Urothelium cell line (cell line): ENCODE measurements around the gene CMAS.
"Not testable (repeated sequence)": the region's sequence is repeated elsewhere in the genome, so short reads cannot be mapped to it uniquely, and the experiment has no call there.

Source experiments
- DNase-seq: peaks from one replicate; pipeline ENCODE4 v3.0.0; 2011; ENCODE audit warnings: low spot score, mixed read lengths
- FAIRE-seq: peaks from 2 replicates; lab custom pipeline; 2011; peaks lifted over from hg19 to GRCh38; lab: Jason Lieb, UNC

The CMAS gene

GRCh38 chr12:22046968-22047390 lies 961 bp downstream of the CMAS start:
- FAIRE-seq: no peak
- DNase-seq: no peak

GRCh38 chr12:22047494-22047893 lies 1.5 kb downstream of the CMAS start:
- no peak for FAIRE-seq
- DNase-seq: no peak

GRCh38 chr12:22048351-22049041 lies 2.5 kb downstream of the CMAS start:
- DNase-seq (no peak), FAIRE-seq (no peak)

- FAIRE-seq: no peak
- DNase-seq: no peak
Measured at GRCh38 chr12:22050078-22050477, 4.1 kb downstream of the CMAS start.

GRCh38 chr12:22051114-22051698 lies 5.2 kb downstream of the CMAS start:
- FAIRE-seq (no peak), DNase-seq (no peak)

GRCh38 chr12:22052994-22053393 lies 7.0 kb downstream of the CMAS start:
- FAIRE-seq, DNase-seq: not testable (repeated sequence)

GRCh38 chr12:22054155-22054554 lies 8.1 kb downstream of the CMAS start:
- FAIRE-seq (no peak), DNase-seq (no peak)

- DNase-seq: no peak
- FAIRE-seq: no peak
Measured at GRCh38 chr12:22056607-22057006, 10.6 kb downstream of the CMAS start.

- FAIRE-seq (no peak), DNase-seq (no peak)
Measured at GRCh38 chr12:22059976-22060647, 14.1 kb downstream of the CMAS start.

GRCh38 chr12:22064968-22065367 lies 18.9 kb downstream of the CMAS start:
- DNase-seq (no peak), FAIRE-seq (no peak)

GRCh38 chr12:22066310-22066709 lies 20.3 kb downstream of the CMAS start:
- DNase-seq (no peak), FAIRE-seq (no peak)

GRCh38 chr12:22069851-22070250 lies 23.8 kb downstream of the CMAS start:
- DNase-seq (no peak), FAIRE-seq (no peak)

- DNase-seq (no peak), FAIRE-seq (no peak)
Measured at GRCh38 chr12:22082190-22082701, 36.2 kb downstream of the CMAS start.

- DNase-seq (no peak), FAIRE-seq (no peak)
Measured at GRCh38 chr12:22083167-22083566, 37.1 kb downstream of the CMAS start.

GRCh38 chr12:22084852-22085251 lies 38.8 kb downstream of the CMAS start:
- FAIRE-seq: no peak

GRCh38 chr12:22088886-22089285 lies 42.9 kb downstream of the CMAS start:
- FAIRE-seq (no peak), DNase-seq (no peak)

More at GRCh38 chr12:22084852-22085251, 38.8 kb downstream of the CMAS start:
- DNase-seq: no peak

- FAIRE-seq (no peak), DNase-seq (no peak)
Measured at GRCh38 chr12:22089486-22089885, 43.5 kb downstream of the CMAS start.

- DNase-seq, FAIRE-seq: not testable (repeated sequence)
Measured at GRCh38 chr12:22099062-22099461, 53.0 kb downstream of the CMAS start.

- DNase-seq (no peak), FAIRE-seq (no peak)
Measured at GRCh38 chr12:22100958-22101748, 55.1 kb downstream of the CMAS start.

- FAIRE-seq (peak; percentile 95), DNase-seq (peak; percentile 81)
Measured at GRCh38 chr12:22101749-22102243, 55.8 kb downstream of the CMAS start.

GRCh38 chr12:22103418-22103817 lies 57.4 kb downstream of the CMAS start:
- DNase-seq (no peak), FAIRE-seq (no peak)
